Nephron progenitor cell (in vitro differentiated cells): ENCODE measurements around the gene CIB4.

Experiments used
- DNase-seq: peaks from one replicate; pipeline ENCODE4 v3.0.0; 2021
- H3K27ac Mint-ChIP-seq: 2 replicates; pipeline ENCODE4 v1.8.0; 2021; ENCODE audit warnings: mild to moderate bottlenecking, moderate library complexity, mixed read lengths
- H3K27me3 Mint-ChIP-seq: 2 replicates; pipeline ENCODE4 v1.8.0; 2021; ENCODE audit warnings: mild to moderate bottlenecking, low read depth, mixed read lengths; ENCODE audit not compliant: poor library complexity
- H3K36me3 Mint-ChIP-seq: 2 replicates; pipeline ENCODE4 v1.8.0; 2021; ENCODE audit warnings: low read depth, mixed read lengths
- H3K4me1 Mint-ChIP-seq: 2 replicates; pipeline ENCODE4 v1.8.0; 2021; ENCODE audit warnings: mixed read lengths
- H3K4me3 Mint-ChIP-seq: 2 replicates; pipeline ENCODE4 v1.8.0; 2021; ENCODE audit warnings: mild to moderate bottlenecking, moderate library complexity, mixed read lengths
- H3K9me3 Mint-ChIP-seq: 2 replicates; pipeline ENCODE4 v1.8.0; 2021; ENCODE audit warnings: mild to moderate bottlenecking, moderate library complexity, mixed read lengths
- CTCF ChIP-seq: fragments of 200-600 bp; sonication (generic); IDR thresholded peaks from 2 replicates; pipeline ENCODE4 v1.5.0; 2021; ENCODE audit warnings: antibody characterized with exemption

CIB4 gene

GRCh38 chr2:26572591-26572990 lies 68.6 kb downstream of the CIB4 start:
- H3K4me3 Mint-ChIP-seq, result no peak overlapping the region

GRCh38 chr2:26571316-26571715 lies 69.8 kb downstream of the CIB4 start:
- Mint-ChIP-seq H3K4me3 (no peak overlapping the region), H3K9me3 (no peaks in the 10 kb centered on the region), H3K4me1 (peaks cover 13% of the 10 kb centered on the region), H3K27ac (no peak overlapping the region), H3K27me3 (peaks cover 46% of the 10 kb centered on the region), H3K36me3 (no peaks in the 10 kb centered on the region)
- no peak for DNase-seq
- TF ChIP-seq CTCF, result no peak

More at GRCh38 chr2:26572591-26572990, 68.6 kb downstream of the CIB4 start:
- DNase-seq, result peak; percentile 44
- Mint-ChIP-seq H3K4me1 (peaks cover 13% of the 10 kb centered on the region), H3K9me3 (no peaks in the 10 kb centered on the region), H3K27me3 (peaks cover 46% of the 10 kb centered on the region), H3K36me3 (no peaks in the 10 kb centered on the region), H3K27ac (no peak overlapping the region)
- TF ChIP-seq CTCF, result no peak

GRCh38 chr2:26570083-26570430 lies 71.1 kb downstream of the CIB4 start:
- Mint-ChIP-seq H3K36me3 (no peaks in the 10 kb centered on the region), H3K9me3 (no peaks in the 10 kb centered on the region)
- DNase-seq, result no peak

GRCh38 chr2:26569216-26570082 lies 71.7 kb downstream of the CIB4 start:
- DNase-seq, result no peak
- peaks cover 51% of the 10 kb centered on the region for H3K27me3 Mint-ChIP-seq
- H3K36me3 Mint-ChIP-seq, result no peaks in the 10 kb centered on the region

More at GRCh38 chr2:26570083-26570430, 71.1 kb downstream of the CIB4 start:
- H3K27me3 Mint-ChIP-seq, result peaks cover 48% of the 10 kb centered on the region
- H3K4me1 Mint-ChIP-seq, result peaks cover 13% of the 10 kb centered on the region
- H3K4me3 Mint-ChIP-seq, result no peak overlapping the region
- no peak for TF ChIP-seq CTCF
- H3K27ac Mint-ChIP-seq, result no peak overlapping the region

GRCh38 chr2:26568076-26568890 lies 72.9 kb downstream of the CIB4 start:
- H3K27me3 Mint-ChIP-seq, result peaks cover 55% of the 10 kb centered on the region
- H3K27ac Mint-ChIP-seq, result no peak overlapping the region
- DNase-seq, result no peak
- H3K4me1 Mint-ChIP-seq, result peaks cover 11% of the 10 kb centered on the region
- no peak overlapping the region for H3K4me3 Mint-ChIP-seq
- TF ChIP-seq CTCF, result no peak
- H3K9me3 Mint-ChIP-seq, result no peaks in the 10 kb centered on the region
- no peaks in the 10 kb centered on the region for H3K36me3 Mint-ChIP-seq

More at GRCh38 chr2:26569216-26570082, 71.7 kb downstream of the CIB4 start:
- Mint-ChIP-seq H3K27ac (no peak overlapping the region), H3K4me1 (peaks cover 13% of the 10 kb centered on the region), H3K4me3 (no peak overlapping the region), H3K9me3 (no peaks in the 10 kb centered on the region)
- no peak for TF ChIP-seq CTCF
